NCI-H526 treated with DMSO at 0.1 percent for 48 hours (cell line): ENCODE measurements around the gene NPC2.
"Not testable (repeated sequence)": the region's sequence is repeated elsewhere in the genome, so short reads cannot be mapped to it uniquely, and the experiment has no call there.

Source experiments
- DNase-seq: peaks from one replicate; lab custom pipeline; 2025; lab: John Stamatoyannopoulos, UW

NPC2 gene

DNA sequence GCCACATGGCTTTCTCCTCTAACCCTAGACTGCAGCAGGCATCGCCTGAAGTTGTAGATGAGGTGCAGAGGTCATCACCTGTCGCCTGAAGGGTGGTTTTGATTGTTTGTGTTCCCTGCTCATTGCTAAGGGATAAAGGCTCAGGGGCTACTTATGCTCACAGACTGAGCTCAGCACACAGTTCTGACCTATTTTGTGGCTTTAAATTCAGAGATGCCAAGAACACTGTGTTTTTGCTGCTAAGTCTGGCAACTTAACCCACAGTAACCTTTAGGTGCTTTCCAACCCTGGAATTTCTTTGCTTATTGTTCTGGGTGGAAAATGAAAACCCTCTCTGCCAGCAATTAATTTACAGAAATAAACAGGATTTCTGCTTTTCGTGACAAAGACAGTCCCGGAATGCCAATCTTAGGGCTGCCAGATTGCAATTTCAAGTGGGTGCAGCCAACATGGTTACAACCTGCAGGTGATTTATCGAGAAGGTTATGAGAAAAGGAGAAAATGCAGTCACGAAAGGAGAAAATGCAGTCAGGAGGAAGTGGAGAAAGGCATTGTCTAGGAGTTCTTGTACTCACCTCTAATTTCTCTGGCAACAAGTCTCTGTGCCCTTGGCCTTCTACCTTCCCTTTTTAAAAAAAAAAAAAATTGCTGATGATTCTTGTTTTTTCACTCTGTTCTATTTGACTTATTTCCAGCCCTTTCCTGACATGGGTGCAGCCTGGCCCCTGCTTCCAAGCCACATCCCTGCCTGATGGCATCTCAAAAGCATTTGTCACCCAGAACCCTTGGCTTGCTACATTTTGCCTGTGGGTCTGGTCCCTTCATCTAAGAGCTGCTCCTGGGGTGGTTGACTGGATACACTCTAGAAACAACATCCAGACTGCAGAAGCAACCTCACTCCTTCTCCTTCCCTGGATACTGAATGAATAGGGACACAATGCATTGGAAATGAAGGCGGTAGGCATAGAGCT, 23.3 kb downstream of the NPC2 start:
- DNase-seq = no peak

DNA sequence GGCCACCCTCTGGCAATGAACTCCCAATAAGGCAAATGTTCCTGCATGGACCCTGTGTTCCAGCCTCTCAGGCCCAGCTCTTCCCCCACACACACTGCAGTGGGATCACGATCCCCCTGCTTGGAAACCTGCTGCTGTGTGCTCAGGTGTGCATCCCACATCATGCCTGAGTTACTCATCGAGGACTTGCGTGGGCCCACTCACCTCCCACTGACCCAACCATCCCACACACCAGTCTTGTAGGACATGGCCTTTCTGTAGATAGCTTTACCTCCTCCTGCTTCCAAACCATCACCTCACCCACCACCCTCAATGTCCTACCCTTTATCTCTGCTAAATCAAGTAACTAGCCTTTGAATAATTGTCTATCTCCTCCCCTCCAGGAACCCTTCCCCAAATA, 24.6 kb downstream of the NPC2 start:
- no peak for DNase-seq

DNA sequence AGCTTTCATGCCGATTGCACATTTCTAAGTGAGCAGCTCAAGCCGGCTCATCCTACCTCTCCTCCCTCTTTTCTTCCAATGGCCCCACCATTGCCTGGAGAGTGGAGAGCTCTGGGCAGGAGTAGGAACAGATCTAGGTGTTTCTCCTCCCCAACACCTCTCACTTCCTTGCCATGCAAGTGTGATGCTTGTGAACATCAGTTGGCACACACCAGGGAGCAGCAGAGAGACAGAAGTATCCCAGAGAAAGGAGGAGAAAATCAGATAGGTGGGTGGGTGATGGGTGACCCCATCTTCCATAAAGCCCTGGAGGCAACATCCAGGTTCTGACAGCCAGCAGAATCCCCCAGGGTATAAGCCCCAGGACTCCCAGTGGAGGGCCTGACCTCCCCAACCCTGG, 27.8 kb downstream of the NPC2 start:
- no peak for DNase-seq

DNA sequence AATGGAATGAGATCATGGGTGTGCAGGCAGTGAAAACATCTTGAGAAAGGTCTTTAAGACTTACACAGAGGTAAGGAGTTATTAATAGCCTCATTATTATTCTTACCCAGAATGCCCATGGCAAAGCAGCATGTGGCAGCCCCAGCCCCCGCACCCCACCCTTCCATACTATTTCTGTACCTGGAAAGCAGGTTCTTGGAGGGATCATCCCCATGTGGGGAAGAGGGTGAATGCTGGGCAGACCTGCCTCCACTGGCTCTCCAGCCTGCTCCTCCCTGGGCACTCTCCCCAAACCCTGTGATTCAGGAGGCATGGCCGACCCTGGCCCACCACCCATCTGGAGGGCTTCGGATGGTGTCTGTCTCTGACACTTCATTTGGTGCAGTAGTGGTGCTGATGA, 28.3 kb downstream of the NPC2 start:
- no peak for DNase-seq

DNA sequence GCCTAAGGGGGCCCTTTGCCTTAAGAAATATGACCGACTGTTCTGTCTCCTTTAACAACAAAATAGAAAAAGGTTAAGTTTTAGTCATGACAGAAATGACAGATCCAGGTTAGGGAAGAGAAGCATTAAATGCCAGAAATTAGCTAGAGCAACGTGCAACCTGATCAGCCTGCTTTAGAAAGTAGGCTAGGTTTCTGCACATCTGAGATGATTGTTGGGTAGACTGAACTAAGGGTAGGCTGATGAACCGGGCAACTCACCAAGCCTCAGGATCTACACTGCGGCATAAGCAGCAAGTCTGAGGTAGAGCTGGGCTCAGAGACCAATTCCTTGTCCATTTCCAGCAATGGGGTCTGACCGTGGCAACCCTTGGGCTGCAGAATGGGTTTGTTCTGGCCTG, 29.4 kb downstream of the NPC2 start:
- DNase-seq = no peak

DNA sequence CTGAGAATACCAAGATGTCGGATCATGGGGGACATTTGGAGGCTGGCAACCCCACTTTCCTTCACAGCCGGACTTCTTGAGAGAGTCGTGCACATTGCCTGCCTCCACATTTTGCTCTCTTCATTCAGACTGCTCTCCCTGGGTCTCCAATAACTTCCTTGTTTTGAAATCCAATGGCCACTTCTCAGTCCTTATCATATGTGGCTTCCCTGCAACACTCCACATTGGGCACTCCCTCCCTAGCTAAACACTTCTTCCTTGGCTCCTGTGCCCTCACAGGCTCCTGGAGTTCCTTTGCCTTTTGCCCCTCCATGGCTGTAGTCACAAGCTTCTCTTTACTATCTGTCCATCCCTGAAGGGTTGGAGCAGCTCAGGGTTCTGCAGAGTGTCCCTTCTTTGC, 30.1 kb downstream of the NPC2 start:
- no peak for DNase-seq

DNA sequence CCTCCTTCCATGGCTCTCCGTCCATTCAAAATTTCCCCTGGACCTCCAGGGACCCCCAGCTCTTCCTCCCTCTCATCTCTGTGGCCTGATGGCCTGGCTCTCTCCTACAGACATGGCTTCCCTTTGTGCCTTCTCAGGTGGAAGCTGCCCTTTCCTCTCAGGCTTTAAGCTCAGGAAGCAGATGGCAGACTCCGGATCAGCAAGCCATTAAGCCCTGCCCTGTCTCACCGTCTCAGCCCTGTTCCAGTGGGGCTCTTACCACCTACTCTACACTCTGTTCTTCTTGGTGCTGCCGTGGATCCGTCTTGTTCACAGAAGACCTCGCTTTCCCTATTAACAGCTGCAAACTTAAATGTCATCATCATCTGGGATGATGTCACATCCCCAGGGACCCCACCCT, 33.1 kb downstream of the NPC2 start:
- no peak for DNase-seq

DNA sequence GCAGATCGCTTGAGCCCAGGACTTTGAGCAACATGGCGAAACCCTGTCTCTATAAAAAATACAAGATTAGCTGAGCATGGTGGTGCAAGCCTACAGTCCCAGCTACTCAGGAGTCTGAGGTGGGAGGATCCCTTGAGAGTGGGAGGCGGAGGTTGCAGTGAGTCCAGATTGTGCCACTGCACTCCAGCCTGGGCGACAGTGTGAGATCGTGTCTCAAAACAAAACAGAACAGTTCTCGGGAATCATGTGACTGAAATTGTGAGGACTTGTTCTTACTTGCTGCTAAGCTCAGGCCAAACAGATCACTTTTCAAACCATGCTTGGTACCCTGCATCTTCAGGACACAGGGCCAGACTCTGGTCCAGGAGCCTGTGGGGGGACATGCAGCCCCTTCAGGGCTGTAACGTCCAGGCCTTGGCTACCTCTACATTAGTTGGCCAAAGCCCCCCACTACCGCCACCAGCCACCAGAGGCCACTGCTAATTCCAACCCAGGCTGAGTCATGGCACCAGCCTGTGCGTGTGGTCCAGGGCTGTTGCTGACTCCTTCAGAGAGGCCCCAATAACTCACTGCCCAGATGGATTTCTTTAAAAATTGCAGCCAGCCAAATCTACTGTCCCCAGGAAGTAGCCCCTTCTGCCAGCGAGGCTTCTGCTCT, 33.7 kb downstream of the NPC2 start:
- DNase-seq = no peak

DNA sequence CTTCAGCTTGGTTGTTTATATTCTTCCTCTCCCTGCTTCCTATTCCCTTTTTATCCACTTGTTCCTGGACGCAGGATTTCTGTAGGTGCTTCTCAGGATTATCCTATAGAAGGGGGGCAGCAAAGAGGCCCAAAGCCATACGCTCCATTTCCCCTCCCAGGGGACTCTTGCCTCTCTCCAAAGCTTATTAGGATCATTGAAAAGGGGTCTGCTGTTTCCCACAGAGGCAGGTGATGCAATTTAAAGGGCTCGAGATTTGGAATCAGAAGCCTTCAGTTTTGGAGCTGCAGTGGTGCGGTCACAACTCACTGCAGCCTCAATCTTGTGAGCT, 35.6 kb downstream of the NPC2 start:
- DNase-seq = no peak

DNA sequence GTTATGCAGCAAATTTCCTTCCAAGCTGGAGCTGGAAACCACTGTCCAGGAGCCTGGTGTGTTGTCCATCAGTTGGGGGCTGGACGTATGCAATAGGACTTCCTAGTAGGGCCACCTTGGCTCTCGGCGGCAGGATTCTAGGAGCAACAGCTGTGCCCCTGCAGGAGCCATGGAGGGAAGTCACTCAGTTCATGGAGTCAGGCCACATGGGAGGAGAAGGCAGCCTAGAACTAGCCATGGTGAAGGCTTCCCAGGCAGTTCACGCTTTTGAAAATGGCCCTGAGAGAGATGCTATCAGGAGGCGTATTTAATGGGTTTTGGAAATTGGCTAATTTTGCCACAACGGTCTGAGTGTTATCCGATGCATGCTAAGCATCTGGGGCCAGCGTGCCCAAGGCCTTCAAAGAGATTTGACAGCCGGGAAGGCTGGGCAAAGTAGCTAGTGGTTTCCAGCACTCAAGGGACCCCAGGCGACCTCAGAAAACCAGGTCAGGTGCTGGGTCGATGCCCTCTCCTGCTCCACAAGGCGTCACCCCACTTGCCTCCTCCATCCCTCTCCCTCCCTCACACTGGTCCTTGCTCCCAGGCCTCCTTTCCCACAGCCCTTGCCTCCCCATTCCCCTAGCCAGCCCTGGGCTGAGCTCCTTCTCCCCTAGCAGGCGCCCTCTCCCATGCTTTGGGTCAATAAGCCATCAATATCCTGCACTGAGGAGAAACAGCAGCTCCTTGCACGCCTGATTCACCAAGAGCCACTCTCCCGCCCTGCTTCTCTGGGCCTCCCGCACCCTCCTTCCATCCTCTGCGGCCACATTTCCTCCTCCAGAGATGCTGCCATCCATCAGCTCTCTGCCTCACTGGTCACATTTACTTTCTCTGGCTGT, 36.2 kb downstream of the NPC2 start:
- no peak for DNase-seq

DNA sequence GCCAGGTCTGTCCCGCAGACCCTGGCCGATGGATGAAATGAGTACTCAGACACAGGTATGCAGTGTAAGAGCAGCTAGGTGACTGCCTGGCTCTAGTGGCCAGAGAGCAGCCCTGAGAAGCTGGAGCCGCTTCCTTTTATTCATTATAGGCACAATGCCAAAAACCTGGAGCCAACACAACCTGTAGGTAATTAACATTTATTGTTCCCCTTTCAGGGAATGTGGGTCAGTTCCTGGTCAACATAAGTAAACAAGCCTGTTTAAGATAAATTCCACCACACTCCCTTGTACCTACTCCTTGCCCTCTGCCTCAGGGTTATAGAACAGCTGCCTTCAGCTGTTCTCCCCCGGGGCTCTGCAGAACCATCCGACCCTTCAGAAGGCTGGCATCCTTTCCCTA, 38.7 kb downstream of the NPC2 start:
- not testable (repeated sequence) for DNase-seq

DNA sequence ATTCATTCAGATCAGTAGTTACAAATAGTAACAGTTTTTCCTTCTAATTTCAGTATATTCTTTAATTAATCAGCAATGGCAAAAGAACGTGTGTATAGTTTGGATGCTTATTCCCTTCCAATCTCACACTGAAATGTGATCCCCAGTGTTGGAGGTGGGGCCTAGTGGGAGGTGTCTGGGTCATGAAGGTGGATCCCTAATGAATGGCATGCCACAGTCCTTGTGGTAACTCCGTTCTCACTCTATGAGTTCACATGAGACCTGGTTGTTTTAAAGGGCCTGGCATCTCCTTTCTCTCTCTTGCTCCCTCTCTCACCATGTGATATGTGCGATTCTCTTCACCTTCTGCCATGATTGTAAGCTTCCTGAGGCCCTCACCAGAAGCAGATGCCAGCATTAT, 48.2 kb downstream of the NPC2 start:
- no peak for DNase-seq

DNA sequence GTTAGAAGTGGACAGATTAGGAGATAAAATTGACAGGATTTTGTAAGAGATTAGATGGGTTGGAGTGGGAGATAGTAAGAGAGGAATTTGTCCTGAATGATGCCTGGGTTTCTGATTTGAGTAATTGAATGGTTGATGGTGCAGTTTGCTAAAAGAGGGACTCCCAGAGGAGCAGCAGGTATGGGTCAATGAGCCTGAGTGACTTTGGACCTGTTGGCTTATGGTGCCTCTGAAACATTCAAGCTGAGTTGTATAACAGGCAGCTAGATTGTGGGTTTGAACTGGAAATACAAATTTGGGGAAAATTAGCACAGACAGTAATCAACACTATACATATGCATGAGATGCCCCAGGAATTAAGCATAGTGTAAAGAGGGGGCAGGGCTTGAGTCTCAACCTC, 50.3 kb downstream of the NPC2 start:
- no peak for DNase-seq

DNA sequence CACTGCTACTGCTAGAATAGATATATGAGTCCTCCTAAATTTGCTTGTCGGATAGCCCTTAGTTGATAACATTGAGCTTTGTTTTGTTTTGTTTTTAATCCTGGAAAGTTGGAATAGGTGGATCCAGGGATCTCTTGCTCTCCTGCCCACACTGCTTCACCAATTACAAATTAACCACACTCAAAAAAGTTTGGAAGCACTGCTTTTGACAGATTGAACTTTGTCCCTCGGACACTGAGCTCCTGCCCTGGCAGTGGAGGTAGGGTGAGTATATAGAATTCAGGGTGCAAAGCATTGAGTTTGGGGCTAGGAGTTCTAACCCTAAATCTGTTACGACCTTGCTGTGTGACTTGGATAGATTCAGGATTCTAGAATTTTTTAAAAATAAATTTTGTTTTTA, 52.0 kb downstream of the NPC2 start:
- DNase-seq = no peak

DNA sequence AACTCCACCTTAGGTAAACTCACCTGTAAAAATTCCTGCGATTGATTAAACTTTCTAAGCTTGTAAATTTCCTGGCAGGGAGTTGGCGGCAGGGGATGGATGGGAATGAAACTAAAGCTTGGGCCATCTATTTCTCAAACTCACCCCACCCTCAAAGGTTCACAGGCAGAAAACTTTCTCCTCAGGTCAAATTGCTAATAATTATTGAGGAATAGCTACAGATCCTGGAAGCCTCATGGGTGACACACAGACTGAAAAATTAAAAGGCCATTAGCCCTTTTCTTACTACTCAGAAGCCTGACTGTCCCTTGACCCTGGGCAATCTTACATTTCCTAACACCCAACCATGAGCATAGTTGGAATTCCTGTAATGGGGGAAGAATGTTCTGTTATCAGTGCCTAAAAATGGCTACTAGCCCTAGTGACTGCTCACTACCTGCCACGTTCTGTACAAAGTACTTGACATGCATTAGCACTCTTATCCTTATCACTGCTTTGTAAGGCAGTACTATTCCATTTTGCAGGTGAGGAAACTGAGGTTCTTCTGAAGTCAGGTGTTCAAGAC, 54.7 kb downstream of the NPC2 start:
- no peak for DNase-seq

DNA sequence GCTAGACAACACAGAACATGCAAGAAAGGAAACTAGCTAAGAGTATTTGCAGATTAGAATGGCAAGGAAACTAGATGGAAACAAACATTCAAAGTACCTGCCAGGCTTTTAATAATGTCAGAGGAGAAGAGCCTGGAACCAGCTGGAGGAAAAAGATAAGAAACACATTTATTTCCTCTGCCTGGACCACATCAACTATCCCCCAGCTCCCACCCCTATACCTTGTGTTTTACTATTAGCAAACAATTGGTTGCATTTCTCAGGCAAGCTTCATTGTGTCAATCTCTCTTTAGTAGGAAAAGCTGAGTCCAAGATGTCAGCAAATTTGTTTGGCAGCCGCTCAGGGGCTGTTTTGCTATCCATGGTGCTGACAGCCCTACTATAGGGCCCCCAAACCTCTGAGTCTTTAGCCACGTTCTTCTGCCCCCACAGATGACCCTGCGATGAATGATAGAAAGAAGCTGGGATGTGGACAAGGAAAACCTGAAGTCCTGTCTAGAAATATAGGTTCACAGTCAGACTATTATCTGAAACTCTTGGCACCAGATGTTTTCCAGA, 55.5 kb downstream of the NPC2 start:
- DNase-seq = no peak

DNA sequence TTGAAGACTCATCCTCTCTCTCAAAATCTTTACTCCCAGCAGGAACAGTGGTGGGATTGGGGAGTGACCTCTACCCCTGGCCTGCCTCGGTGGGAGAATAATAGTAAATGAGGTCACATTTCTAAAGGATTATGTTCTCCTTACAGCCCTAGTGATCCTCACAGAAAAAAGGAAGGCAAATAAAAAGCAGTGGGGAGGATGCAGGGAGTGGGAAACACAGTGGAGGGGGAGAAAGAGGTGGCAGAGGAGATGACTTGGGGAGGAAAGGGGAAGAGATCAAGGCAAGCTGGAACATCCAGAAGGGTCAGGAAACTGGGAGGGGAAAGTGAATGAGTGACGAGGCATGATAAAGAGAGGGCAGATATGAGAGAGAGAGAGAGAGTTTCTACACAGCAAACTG, 58.8 kb downstream of the NPC2 start:
- DNase-seq = no peak

DNA sequence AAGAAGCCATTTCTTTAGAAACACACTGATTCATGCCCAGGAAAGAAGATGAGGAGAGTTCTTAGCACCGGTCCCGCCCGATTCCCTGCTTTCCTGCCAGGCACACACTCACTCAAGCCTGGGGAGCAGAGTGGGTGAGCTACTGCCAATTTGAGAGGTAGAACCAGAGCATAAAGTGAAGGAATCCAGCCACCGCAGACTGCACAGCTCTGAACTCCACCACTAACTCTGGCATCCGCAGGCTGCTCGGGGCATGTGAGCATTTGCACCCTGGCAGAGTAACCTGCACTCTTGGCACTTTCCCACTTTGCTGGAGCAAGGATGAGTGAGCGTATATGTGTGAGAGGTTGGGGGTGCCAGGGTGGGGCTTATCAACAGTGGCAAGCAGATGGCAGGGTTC, 63.1 kb downstream of the NPC2 start:
- no peak for DNase-seq
